ENCODE results near the gene RIPOR2. TPM values are rescaled to one million over a fixed set of nuclear protein-coding genes. Genes with fewer than 3 reads are reported as not detected.
"Not testable (repeated sequence)": the region's sequence is repeated elsewhere in the genome, so short reads cannot be mapped to it uniquely, and the experiment has no call there.

Gene RIPOR2
- total and polyA plus RNA-seq, 2 experiments from 2014 or later: 3.2 to 3.3 TPM

GRCh38 chr6:24882295-24882694, 53.5 kb downstream of the RIPOR2 start:
- H3K27me3 ChIP-seq (replicated peaks; ENCODE audit: insufficient read depth): no peaks in the 10 kb centered on the region
- H4K20me1 ChIP-seq (ENCODE audit: insufficient read depth): no peaks in the 10 kb centered on the region
- H3K4me2 ChIP-seq (ENCODE audit: unreplicated experiment): no peak overlapping the region
- no peak for DNase-seq
- no peak overlapping the region for H3K9ac ChIP-seq
- 59 to 64% methylated on average over 3 of the region's 3 CpGs for WGBS, 2 experiments (ENCODE audit: low coverage in 1 of 2, low lambda C conversion rate in 2 of 2, missing lambda C conversion rate in 2 of 2)
- in situ Hi-C loops (cut with MboI): no loop called here
- H3K4me3 ChIP-seq: no peak overlapping the region
- no peak overlapping the region for H2AFZ ChIP-seq
- no peaks in the 10 kb centered on the region; the same call in 1 of the 2 replicates for H3K9me2 ChIP-seq (ENCODE audit: insufficient read depth)
- no peaks in the 10 kb centered on the region for H3K79me2 ChIP-seq (ENCODE audit: insufficient read depth)
- H3K27ac ChIP-seq: no peak overlapping the region
- H3K36me3 ChIP-seq (ENCODE audit: low read depth): no peaks in the 10 kb centered on the region
- peaks cover 21% of the 10 kb centered on the region for H3K4me1 ChIP-seq (ENCODE audit: insufficient read depth)
- H3K9me3 ChIP-seq (ENCODE audit: low read depth): no peaks in the 10 kb centered on the region
- TF ChIP-seq EZH2phosphoT487 (IDR thresholded peaks at IDR 0.05; ENCODE audit: insufficient read depth, low read depth) (no peak), EZH2 (IDR thresholded peaks at IDR 0.05; ENCODE audit: insufficient read depth, poor library complexity, severe bottlenecking) (no peak)
- H3F3A ChIP-seq (ENCODE audit: insufficient read depth): peaks cover 6% of the 10 kb centered on the region; the same call in 1 of the 2 replicates

DNA sequence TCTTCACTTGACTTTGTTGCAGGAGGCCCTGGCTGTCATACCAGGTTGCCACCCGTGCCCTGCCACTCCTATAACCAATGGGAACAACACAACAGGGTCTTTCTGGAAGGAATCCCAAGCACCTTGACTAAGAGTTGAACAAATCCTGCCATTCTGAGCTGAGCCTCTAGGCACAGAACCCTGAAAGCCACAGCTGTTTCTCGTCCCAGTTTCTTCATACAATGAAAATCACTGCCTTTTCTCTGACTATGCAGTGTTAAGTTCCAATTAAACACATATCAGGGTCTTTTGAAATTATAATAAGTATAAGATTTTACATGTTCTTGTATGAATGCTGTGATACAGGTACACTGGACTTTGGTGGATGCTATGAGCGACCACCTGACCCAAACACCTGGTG, 54.4 kb downstream of the RIPOR2 start:
- no peak for DNase-seq
- H3K9me3 ChIP-seq (ENCODE audit: low read depth): no peaks in the 10 kb centered on the region
- no peaks in the 10 kb centered on the region for H3K27me3 ChIP-seq (replicated peaks; ENCODE audit: insufficient read depth)
- 66 to 87% methylated on average over 3 of the region's 3 CpGs for WGBS, 2 experiments (ENCODE audit: low coverage in 1 of 2, low lambda C conversion rate in 2 of 2, missing lambda C conversion rate in 2 of 2)
- H4K20me1 ChIP-seq (ENCODE audit: insufficient read depth): no peaks in the 10 kb centered on the region
- peaks cover 6% of the 10 kb centered on the region; the same call in 1 of the 2 replicates for H3F3A ChIP-seq (ENCODE audit: insufficient read depth)
- peaks cover 21% of the 10 kb centered on the region for H3K4me1 ChIP-seq (ENCODE audit: insufficient read depth)
- TF ChIP-seq EZH2 (IDR thresholded peaks at IDR 0.05; ENCODE audit: insufficient read depth, poor library complexity, severe bottlenecking) (no peak), EZH2phosphoT487 (IDR thresholded peaks at IDR 0.05; ENCODE audit: insufficient read depth, low read depth) (no peak)
- no peak overlapping the region for H3K4me3 ChIP-seq
- no peak overlapping the region for H3K27ac ChIP-seq
- no peaks in the 10 kb centered on the region for H3K9me2 ChIP-seq (ENCODE audit: insufficient read depth)
- H3K36me3 ChIP-seq (ENCODE audit: low read depth): no peaks in the 10 kb centered on the region
- H2AFZ ChIP-seq: no peak overlapping the region
- in situ Hi-C loops (cut with MboI): no loop called here
- no peak overlapping the region for H3K9ac ChIP-seq
- no peak overlapping the region for H3K4me2 ChIP-seq (ENCODE audit: unreplicated experiment)
- H3K79me2 ChIP-seq (ENCODE audit: insufficient read depth): no peaks in the 10 kb centered on the region

DNA sequence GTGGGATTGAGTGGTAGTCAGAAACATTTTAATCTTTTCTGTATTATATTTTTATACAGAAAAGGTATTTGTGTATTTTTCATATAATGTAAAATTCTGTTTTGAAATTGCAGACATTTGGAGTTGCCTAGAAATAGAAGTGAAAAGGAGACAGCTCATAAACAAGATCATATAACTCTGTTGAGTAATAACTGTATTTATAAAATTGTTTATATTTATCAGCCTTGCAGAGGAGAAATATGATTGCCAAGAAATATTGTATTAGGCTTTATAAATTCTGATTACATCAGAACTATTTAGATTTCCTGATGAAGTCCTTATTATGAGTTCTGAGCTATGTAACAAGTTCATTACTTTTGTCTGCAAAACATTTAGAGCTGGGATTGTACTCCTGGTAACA, 55.3 kb downstream of the RIPOR2 start:
- H3K27me3 ChIP-seq (replicated peaks; ENCODE audit: insufficient read depth): no peaks in the 10 kb centered on the region
- H2AFZ ChIP-seq: no peak overlapping the region
- H4K20me1 ChIP-seq (ENCODE audit: insufficient read depth): no peaks in the 10 kb centered on the region
- H3K9me3 ChIP-seq (ENCODE audit: low read depth): no peaks in the 10 kb centered on the region
- H3K79me2 ChIP-seq (ENCODE audit: insufficient read depth): no peaks in the 10 kb centered on the region
- H3K27ac ChIP-seq: no peak overlapping the region
- no peak for DNase-seq
- no peak overlapping the region for H3K4me3 ChIP-seq
- H3K4me1 ChIP-seq (ENCODE audit: insufficient read depth): peaks cover 21% of the 10 kb centered on the region
- H3K9ac ChIP-seq: no peak overlapping the region
- TF ChIP-seq EZH2phosphoT487 (IDR thresholded peaks at IDR 0.05; ENCODE audit: insufficient read depth, low read depth): no peak
- no peak for TF ChIP-seq EZH2 (IDR thresholded peaks at IDR 0.05; ENCODE audit: insufficient read depth, poor library complexity, severe bottlenecking)
- in situ Hi-C loops (cut with MboI): no loop called here
- H3K9me2 ChIP-seq (ENCODE audit: insufficient read depth): no peaks in the 10 kb centered on the region
- no peak overlapping the region for H3K4me2 ChIP-seq (ENCODE audit: unreplicated experiment)
- peaks cover 6% of the 10 kb centered on the region; the same call in 1 of the 2 replicates for H3F3A ChIP-seq (ENCODE audit: insufficient read depth)
- no peaks in the 10 kb centered on the region for H3K36me3 ChIP-seq (ENCODE audit: low read depth)

GRCh38 chr6:24879351-24879750, 56.4 kb downstream of the RIPOR2 start:
- Histone ChIP-seq H3F3A (ENCODE audit: insufficient read depth) (peaks cover 6% of the 10 kb centered on the region; the same call in 1 of the 2 replicates), H3K4me3 (no peak overlapping the region), H3K36me3 (ENCODE audit: low read depth) (no peaks in the 10 kb centered on the region), H3K27me3 (replicated peaks; ENCODE audit: insufficient read depth) (no peaks in the 10 kb centered on the region), H3K9me2 (ENCODE audit: insufficient read depth) (no peaks in the 10 kb centered on the region), H3K79me2 (ENCODE audit: insufficient read depth) (no peaks in the 10 kb centered on the region), H3K4me2 (ENCODE audit: unreplicated experiment) (no peak overlapping the region), H4K20me1 (ENCODE audit: insufficient read depth) (no peaks in the 10 kb centered on the region), H3K9me3 (ENCODE audit: low read depth) (no peaks in the 10 kb centered on the region), H3K27ac (no peak overlapping the region), H2AFZ (no peak overlapping the region), H3K9ac (no peak overlapping the region), H3K4me1 (ENCODE audit: insufficient read depth) (peaks cover 21% of the 10 kb centered on the region)
- in situ Hi-C loops (cut with MboI): no loop called here
- TF ChIP-seq EZH2 (IDR thresholded peaks at IDR 0.05; ENCODE audit: insufficient read depth, poor library complexity, severe bottlenecking): no peak
- no peak for TF ChIP-seq EZH2phosphoT487 (IDR thresholded peaks at IDR 0.05; ENCODE audit: insufficient read depth, low read depth)
- WGBS, 2 experiments (ENCODE audit: low coverage in 1 of 2, low lambda C conversion rate in 2 of 2, missing lambda C conversion rate in 2 of 2): 66 to 72% methylated on average over 3 of the region's 3 CpGs
- peak; percentile 20 for DNase-seq

- H3F3A ChIP-seq (ENCODE audit: insufficient read depth); H3K79me2 ChIP-seq (ENCODE audit: insufficient read depth); H2AFZ ChIP-seq; H3K4me1 ChIP-seq (ENCODE audit: insufficient read depth); H3K4me2 ChIP-seq (ENCODE audit: unreplicated experiment); H4K20me1 ChIP-seq (ENCODE audit: insufficient read depth); H3K4me3 ChIP-seq; H3K9me2 ChIP-seq (ENCODE audit: insufficient read depth); DNase-seq; H3K9me3 ChIP-seq (ENCODE audit: low read depth); H3K36me3 ChIP-seq (ENCODE audit: low read depth); H3K9ac ChIP-seq; H3K27ac ChIP-seq; in situ Hi-C loops (cut with MboI); H3K27me3 ChIP-seq (replicated peaks; ENCODE audit: insufficient read depth): not testable (repeated sequence)
- WGBS, 2 experiments (ENCODE audit: low coverage in 1 of 2, low lambda C conversion rate in 2 of 2, missing lambda C conversion rate in 2 of 2): 74 to 78% methylated on average over 4 of the region's 4 CpGs
These were observed 58.0 kb downstream of the RIPOR2 start for GRCh38 chr6:24877747-24878146.

All from GM23248 (cell line).